ENCODE results near the gene SBK1. TPM values are rescaled to one million over a fixed set of nuclear protein-coding genes. Genes with fewer than 3 reads are reported as not detected.
A peak's percentile ranks its signal among the peaks of the same experiment; 100 is the strongest.

The SBK1 gene
- total RNA-seq, 1 experiment from 2014 or later = 6.7 TPM

GRCh38 chr16:28277537-28278388 lies 14.6 kb upstream of the SBK1 start:
- Mint-ChIP-seq H3K27ac (ENCODE audit: unreplicated experiment) (no peak overlapping the region), H3K36me3 (ENCODE audit: insufficient read depth, unreplicated experiment) (no peaks in the 10 kb centered on the region), H3K4me3 (ENCODE audit: unreplicated experiment) (peak overlapping the region; percentile 69), H3K27me3 (ENCODE audit: insufficient read depth, unreplicated experiment) (peaks cover 24% of the 10 kb centered on the region), H3K9me3 (ENCODE audit: unreplicated experiment) (no peaks in the 10 kb centered on the region), H3K4me1 (ENCODE audit: low read depth, unreplicated experiment) (no peaks in the 10 kb centered on the region)
- Histone ChIP-seq H3K27me3 (replicated peaks; ENCODE audit: control insufficient read depth, insufficient read depth, low read length) (no peaks in the 10 kb centered on the region), H3K4me3 (ENCODE audit: low read depth, low read length) (peak overlapping the region; percentile 36), H3K9me3 (no peaks in the 10 kb centered on the region), H3K4me1 (no peaks in the 10 kb centered on the region), H3K36me3 (ENCODE audit: control insufficient read depth, insufficient read depth, low read length) (no peaks in the 10 kb centered on the region)
- peak; percentile 73 to 86 for DNase-seq
- ChIA-PET CTCF (interaction anchor here (0.6 to 1.0 kb wide), 3 partner anchors 26 to 44 kb away, joined by 3 to 4 read pairs (median 3); no protein-coding TSS in a partner anchor), POLR2A (no interaction called here)
- BruUV-seq (replicated peaks) = no TSS peak
- intact Hi-C loops (cut with micrococcal nuclease; ENCODE audit: unreplicated experiment) = loop anchor here (1.0 to 2.0 kb wide), 3 partner anchors 15 to 271 kb away; partner anchors contain the start of gene SBK1
- TF ChIP-seq CTCF (IDR thresholded peaks at IDR 0.05; ENCODE audit: insufficient read depth in 1 of 2, low read depth in 1 of 2, low read length in 1 of 2, severe bottlenecking in 1 of 2, unreplicated experiment in 1 of 2) = peak; percentile 92 to 96

GRCh38 chr16:28279006-28279405 lies 13.3 kb upstream of the SBK1 start:
- no TSS peak for BruUV-seq (replicated peaks)
- no peaks in the 10 kb centered on the region for H3K4me1 Mint-ChIP-seq (ENCODE audit: low read depth, unreplicated experiment)
- no peak for DNase-seq
- intact Hi-C loops (cut with micrococcal nuclease; ENCODE audit: unreplicated experiment) = loop anchor here (2.0 kb wide), 1 partner anchor 270 kb away; no protein-coding TSS in a partner anchor
- no peak overlapping the region for H3K4me3 ChIP-seq (ENCODE audit: low read depth, low read length)
- H3K9me3 ChIP-seq = no peaks in the 10 kb centered on the region
- ChIA-PET CTCF (interaction anchor here (0.6 kb wide), 1 partner anchor 17 kb away, joined by 3 read pairs; no protein-coding TSS in a partner anchor), POLR2A (interaction anchor here (0.6 kb wide), 1 partner anchor 33 kb away, joined by 3 read pairs; no protein-coding TSS in a partner anchor)
- no peaks in the 10 kb centered on the region for H3K9me3 Mint-ChIP-seq (ENCODE audit: unreplicated experiment)
- no peak overlapping the region for H3K4me3 Mint-ChIP-seq (ENCODE audit: unreplicated experiment)
- TF ChIP-seq CTCF (IDR thresholded peaks at IDR 0.05; ENCODE audit: insufficient read depth in 1 of 2, low read depth in 1 of 2, low read length in 1 of 2, severe bottlenecking in 1 of 2, unreplicated experiment in 1 of 2) = no peak
- H3K27me3 Mint-ChIP-seq (ENCODE audit: insufficient read depth, unreplicated experiment) = peaks cover 19% of the 10 kb centered on the region
- H3K4me1 ChIP-seq = no peaks in the 10 kb centered on the region
- no peaks in the 10 kb centered on the region; the same call in 1 of the 2 replicates for H3K27me3 ChIP-seq (replicated peaks; ENCODE audit: control insufficient read depth, insufficient read depth, low read length)
- no peaks in the 10 kb centered on the region for H3K36me3 ChIP-seq (ENCODE audit: control insufficient read depth, insufficient read depth, low read length)
- no peak overlapping the region for H3K27ac Mint-ChIP-seq (ENCODE audit: unreplicated experiment)
- no peaks in the 10 kb centered on the region for H3K36me3 Mint-ChIP-seq (ENCODE audit: insufficient read depth, unreplicated experiment)

- Mint-ChIP-seq H3K27ac (ENCODE audit: unreplicated experiment) (no peak overlapping the region), H3K36me3 (ENCODE audit: insufficient read depth, unreplicated experiment) (no peaks in the 10 kb centered on the region), H3K4me3 (ENCODE audit: unreplicated experiment) (no peak overlapping the region), H3K9me3 (ENCODE audit: unreplicated experiment) (no peaks in the 10 kb centered on the region), H3K4me1 (ENCODE audit: low read depth, unreplicated experiment) (no peaks in the 10 kb centered on the region), H3K27me3 (ENCODE audit: insufficient read depth, unreplicated experiment) (peaks cover 8% of the 10 kb centered on the region)
- DNase-seq = no peak
- Histone ChIP-seq H3K4me1 (no peaks in the 10 kb centered on the region), H3K4me3 (ENCODE audit: low read depth, low read length) (no peak overlapping the region), H3K36me3 (ENCODE audit: control insufficient read depth, insufficient read depth, low read length) (no peaks in the 10 kb centered on the region), H3K27me3 (replicated peaks; ENCODE audit: control insufficient read depth, insufficient read depth, low read length) (no peaks in the 10 kb centered on the region; the same call in 1 of the 2 replicates), H3K9me3 (no peaks in the 10 kb centered on the region)
- TF ChIP-seq CTCF (IDR thresholded peaks at IDR 0.05; ENCODE audit: insufficient read depth in 1 of 2, low read depth in 1 of 2, low read length in 1 of 2, severe bottlenecking in 1 of 2, unreplicated experiment in 1 of 2) = no peak
- ChIA-PET CTCF (interaction anchor here (0.6 to 1.0 kb wide), 3 partner anchors 11 to 36 kb away, joined by 3 read pairs; no protein-coding TSS in a partner anchor), POLR2A (no interaction called here)
- no TSS peak for BruUV-seq (replicated peaks)
- intact Hi-C loops (cut with micrococcal nuclease; ENCODE audit: unreplicated experiment) = no loop called here
These were observed 11.2 kb upstream of the SBK1 start for GRCh38 chr16:28280881-28281836.

All from Caco-2 (cell line).